Esophagus muscularis mucosa (tissue), 4 donors: Measurements from ENCODE around the gene ACY1. TPM values are rescaled to one million over a fixed set of nuclear protein-coding genes. Genes with fewer than 3 reads are reported as not detected.

Experiments
- DNase-seq: peaks from one replicate; pipeline ENCODE4 v3.0.0-alpha.2; 2017; ENCODE audit errors: extremely low spot score
- H3K27ac ChIP-seq, 4 donors: fragments of 200-600 bp; sonication (generic); replicated peaks in 1 of 4; 1 replicate in 3 of 4; 2 replicates in 1 of 4; pipeline ENCODE4 v1.5.1; 2016 to 2019; ENCODE audit warnings: mild to moderate bottlenecking in 1 of 4
- H3K27me3 ChIP-seq, 4 donors: fragments of 200-600 bp; sonication (generic); one replicate each; pipeline versions ENCODE4 v1.5.1 to v1.6.0; 2016 to 2019
- H3K36me3 ChIP-seq, 4 donors: fragments of 200-600 bp; sonication (generic); one replicate each; pipeline ENCODE4 v1.5.1; 2016 to 2019
- H3K4me1 ChIP-seq, 4 donors: fragments of 200-600 bp; sonication (generic); one replicate each; pipeline ENCODE4 v1.5.1; 2016 to 2019
- H3K4me3 ChIP-seq, 4 donors: fragments of 200-600 bp; sonication (generic); 1 replicate in 2 of 4; 2 replicates in 2 of 4; pipeline ENCODE4 v1.5.1; 2016 to 2019; ENCODE audit warnings: mild to moderate bottlenecking in 4 of 4, moderate library complexity in 1 of 4
- H3K9me3 ChIP-seq, 4 donors: fragments of 200-600 bp; sonication (generic); 1 replicate in 3 of 4; 2 replicates in 1 of 4; pipeline ENCODE4 v1.5.1; 2016 to 2019
- EP300 ChIP-seq: sonication (generic); formaldehyde crosslinking; IDR thresholded peaks from one replicate; pipeline ENCODE4 v1.6.1; 2017; ENCODE audit warnings: antibody characterized with exemption
- POLR2A ChIP-seq: fragments of 450-650 bp; IDR thresholded peaks from one replicate; pipeline ENCODE4 v1.6.1; 2017; ENCODE audit warnings: antibody characterized with exemption, moderate library complexity, mild to moderate bottlenecking, low read depth
- POLR2AphosphoS5 ChIP-seq, 2 donors: sonication (generic); formaldehyde crosslinking; IDR thresholded peaks; one replicate each; pipeline ENCODE4 v1.6.1; 2017; ENCODE audit warnings: antibody characterized with exemption in 2 of 2
- WGBS: methylation state at CpG from one replicate; pipeline ENCODE4 v1.1.5; 2018; 5-methylcytosine and 5-hydroxymethylcytosine counted together
- intact Hi-C: fragments of 100-400 bp; cut with DNase I; formaldehyde crosslinking; loops from one replicate; pipeline ENCODE4 v1.15.1; 2023
- total RNA-seq, 4 donors: library from RNA; depleted of rRNA; stranded (reverse); fragments of >200 nt; gene quantifications; one replicate each; pipeline versions ENCODE4 v1.1.0 to v1.2.1, GENCODE V29; 2016
- TF ChIP-seq, protein P1 (sequence below), 3 experiments: fragments of 200-600 bp in 2 of 3; fragments of 450-650 bp in 1 of 3; sonication (generic) in 2 of 3; IDR thresholded peaks; one replicate each; pipeline ENCODE4 v1.5.1; 2017 to 2019; ENCODE audit warnings: antibody characterized with exemption in 3 of 3, mild to moderate bottlenecking in 2 of 3, moderate library complexity in 1 of 3

The ACY1 gene
- total RNA-seq, 4 donors from 2014 or later, result 10.0 to 19.2 (median 15.8) TPM

GRCh38 chr3:52018319-52019000 lies 35.1 kb downstream of the ACY1 start:
- TF ChIP-seq POLR2AphosphoS5 (IDR thresholded peaks at IDR 0.05), result no peak
- TF ChIP-seq, protein P1, sequence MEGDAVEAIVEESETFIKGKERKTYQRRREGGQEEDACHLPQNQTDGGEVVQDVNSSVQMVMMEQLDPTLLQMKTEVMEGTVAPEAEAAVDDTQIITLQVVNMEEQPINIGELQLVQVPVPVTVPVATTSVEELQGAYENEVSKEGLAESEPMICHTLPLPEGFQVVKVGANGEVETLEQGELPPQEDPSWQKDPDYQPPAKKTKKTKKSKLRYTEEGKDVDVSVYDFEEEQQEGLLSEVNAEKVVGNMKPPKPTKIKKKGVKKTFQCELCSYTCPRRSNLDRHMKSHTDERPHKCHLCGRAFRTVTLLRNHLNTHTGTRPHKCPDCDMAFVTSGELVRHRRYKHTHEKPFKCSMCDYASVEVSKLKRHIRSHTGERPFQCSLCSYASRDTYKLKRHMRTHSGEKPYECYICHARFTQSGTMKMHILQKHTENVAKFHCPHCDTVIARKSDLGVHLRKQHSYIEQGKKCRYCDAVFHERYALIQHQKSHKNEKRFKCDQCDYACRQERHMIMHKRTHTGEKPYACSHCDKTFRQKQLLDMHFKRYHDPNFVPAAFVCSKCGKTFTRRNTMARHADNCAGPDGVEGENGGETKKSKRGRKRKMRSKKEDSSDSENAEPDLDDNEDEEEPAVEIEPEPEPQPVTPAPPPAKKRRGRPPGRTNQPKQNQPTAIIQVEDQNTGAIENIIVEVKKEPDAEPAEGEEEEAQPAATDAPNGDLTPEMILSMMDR (IDR thresholded peaks at IDR 0.05), result no peak
- no peak for TF ChIP-seq POLR2A
- TF ChIP-seq EP300, result no peak
- WGBS, result 97% methylated on average over 10 of the region's 21 CpGs
- intact Hi-C loops, result loop anchor here (5.0 kb wide), 1 partner anchor 39 kb away; the partner anchor contains the start of gene DUSP7

GRCh38 chr3:52019352-52020080 lies 36.2 kb downstream of the ACY1 start:
- Histone ChIP-seq H3K9me3 (no peaks in the 10 kb centered on the region), H3K27ac (peak overlapping the region; percentile 59 to 74 (median 70)), H3K4me3 (no peak overlapping the region), H3K36me3 (no peaks in the 10 kb centered on the region), H3K4me1 (peaks cover 56 to 74% (median 64%) of the 10 kb centered on the region in 4 donors), H3K27me3 (no peaks in the 10 kb centered on the region)
- intact Hi-C loops, result loop anchor here (5.0 kb wide), 1 partner anchor 38 kb away; the partner anchor contains the start of gene DUSP7
- WGBS, result 54% methylated on average over 15 of the region's 17 CpGs
- no peak for DNase-seq
- peak; percentile 71 for TF ChIP-seq EP300
- TF ChIP-seq POLR2A, result no peak
- peak; percentile 56 to 62 for TF ChIP-seq POLR2AphosphoS5 (IDR thresholded peaks at IDR 0.05)
- TF ChIP-seq, protein P1 (IDR thresholded peaks at IDR 0.05), result no peak

More at GRCh38 chr3:52018319-52019000, 35.1 kb downstream of the ACY1 start:
- Histone ChIP-seq H3K27ac (peak overlapping the region; percentile 59 to 74 (median 70)), H3K4me3 (no peak overlapping the region), H3K36me3 (no peaks in the 10 kb centered on the region), H3K9me3 (no peaks in the 10 kb centered on the region), H3K4me1 (peaks cover 45 to 64% (median 55%) of the 10 kb centered on the region in 4 donors), H3K27me3 (no peaks in the 10 kb centered on the region)
- DNase-seq, result no peak

GRCh38 chr3:52020796-52021195 lies 37.5 kb downstream of the ACY1 start:
- TF ChIP-seq, protein P1 (IDR thresholded peaks at IDR 0.05), result no peak
- TF ChIP-seq POLR2A (no peak), POLR2AphosphoS5 (IDR thresholded peaks at IDR 0.05) (no peak), EP300 (no peak)
- no peak for DNase-seq
- intact Hi-C loops, result no loop called here
- H3K36me3 ChIP-seq, result no peaks in the 10 kb centered on the region
- H3K4me1 ChIP-seq, result peaks cover 67 to 86% (median 76%) of the 10 kb centered on the region in 4 donors
- H3K4me3 ChIP-seq, result no peak overlapping the region
- 82% methylated on average over 7 of the region's 7 CpGs for WGBS
- H3K9me3 ChIP-seq, result no peaks in the 10 kb centered on the region
- peak overlapping the region; percentile 59 to 71 (median 66) for H3K27ac ChIP-seq
- no peaks in the 10 kb centered on the region for H3K27me3 ChIP-seq

DNA sequence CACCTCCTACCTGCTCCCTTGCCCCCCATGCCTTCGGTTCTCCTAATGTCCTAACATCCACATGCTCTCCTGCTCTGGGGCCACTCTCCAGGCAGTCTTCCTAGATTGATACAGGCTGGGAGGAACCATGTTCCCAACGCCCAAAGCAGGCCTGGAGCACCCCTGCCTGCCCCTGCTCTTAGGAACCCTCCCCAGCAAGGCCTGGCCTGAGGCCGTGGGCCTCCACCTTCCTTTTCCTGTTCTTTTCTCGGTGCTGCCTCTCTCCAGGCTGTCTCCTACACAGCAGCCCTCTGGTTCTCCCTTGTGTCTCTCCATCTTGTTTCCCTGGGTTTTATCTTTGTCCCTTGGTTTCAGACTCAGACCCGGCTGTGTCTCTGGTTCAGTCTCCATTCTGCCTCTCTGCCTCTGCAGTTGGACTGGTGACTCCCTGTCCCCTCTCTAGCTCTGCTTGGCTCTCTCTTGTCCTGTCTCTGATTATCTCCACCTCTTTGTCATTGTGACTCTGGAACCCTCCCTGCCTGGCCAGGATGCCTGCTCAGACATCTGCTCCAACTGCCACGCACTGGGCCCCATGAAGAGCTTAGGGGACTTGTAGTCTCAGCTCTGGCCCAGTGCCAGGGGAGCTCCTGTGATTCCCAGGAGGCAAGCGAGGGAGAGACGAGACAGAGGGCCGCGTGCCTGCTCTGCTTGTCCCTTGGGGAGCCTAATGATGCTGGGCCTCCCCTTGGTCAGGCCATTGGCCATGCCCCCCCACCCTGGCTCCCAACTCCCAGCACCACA lies 38.3 kb downstream of the ACY1 start:
- no peaks in the 10 kb centered on the region for H3K9me3 ChIP-seq
- no peak for DNase-seq
- H3K4me1 ChIP-seq, result peaks cover 73 to 88% (median 79%) of the 10 kb centered on the region in 4 donors
- no peaks in the 10 kb centered on the region for H3K27me3 ChIP-seq
- H3K36me3 ChIP-seq, result no peaks in the 10 kb centered on the region
- peak overlapping the region; percentile 59 to 71 (median 66) for H3K27ac ChIP-seq
- TF ChIP-seq POLR2A (no peak), EP300 (no peak)
- TF ChIP-seq, protein P1 (IDR thresholded peaks at IDR 0.05), result no peak
- 83% methylated on average over 5 of the region's 10 CpGs for WGBS
- intact Hi-C loops, result no loop called here
- no peak overlapping the region for H3K4me3 ChIP-seq
